HG03442 (cell line): ENCODE data around the gene CAPN11.
"Not testable (repeated sequence)": the region's sequence is repeated elsewhere in the genome, so short reads cannot be mapped to it uniquely, and the experiment has no call there.

Source experiments
- ATAC-seq: cut with Tn5 transposase; IDR thresholded peaks from one replicate; pipeline ENCODE4 v1.9.1; 2021; ENCODE audit warnings: mild to moderate bottlenecking, moderate library complexity; ENCODE audit not compliant: unreplicated experiment

Gene CAPN11

GRCh38 chr6:44129841-44130322 is 28.7 kb upstream of the CAPN11 start:
- ATAC-seq, result no peak

GRCh38 chr6:44131892-44132291 is 26.7 kb upstream of the CAPN11 start:
- ATAC-seq, result no peak

GRCh38 chr6:44132476-44132875 is 26.1 kb upstream of the CAPN11 start:
- no peak for ATAC-seq

GRCh38 chr6:44133003-44133931 is 25.4 kb upstream of the CAPN11 start:
- no peak for ATAC-seq

GRCh38 chr6:44133981-44134711 is 24.5 kb upstream of the CAPN11 start:
- no peak for ATAC-seq

GRCh38 chr6:44135173-44135758 is 23.4 kb upstream of the CAPN11 start:
- ATAC-seq, result no peak

GRCh38 chr6:44135875-44136274 is 22.7 kb upstream of the CAPN11 start:
- ATAC-seq, result no peak

GRCh38 chr6:44138717-44139350 is 19.8 kb upstream of the CAPN11 start:
- ATAC-seq, result no peak

GRCh38 chr6:44139351-44139743 is 19.3 kb upstream of the CAPN11 start:
- no peak for ATAC-seq

GRCh38 chr6:44142835-44143234 is 15.8 kb upstream of the CAPN11 start:
- no peak for ATAC-seq

- ATAC-seq, result no peak
Observed at GRCh38 chr6:44143731-44144130, 14.9 kb upstream of the CAPN11 start.

- not testable (repeated sequence) for ATAC-seq
Observed at GRCh38 chr6:44144536-44144935, 14.1 kb upstream of the CAPN11 start.

- ATAC-seq, result no peak
Observed at GRCh38 chr6:44145839-44146238, 12.8 kb upstream of the CAPN11 start.

- ATAC-seq, result no peak
Observed at GRCh38 chr6:44146685-44147084, 11.9 kb upstream of the CAPN11 start.

GRCh38 chr6:44147256-44147655 is 11.4 kb upstream of the CAPN11 start:
- ATAC-seq, result no peak

GRCh38 chr6:44148306-44148705 is 10.3 kb upstream of the CAPN11 start:
- no peak for ATAC-seq

GRCh38 chr6:44149369-44150012 is 9.1 kb upstream of the CAPN11 start:
- no peak for ATAC-seq

- no peak for ATAC-seq
Observed at GRCh38 chr6:44150317-44150917, 8.2 kb upstream of the CAPN11 start.

- ATAC-seq, result peak; percentile 76
Observed at GRCh38 chr6:44151348-44152108, 7.1 kb upstream of the CAPN11 start.
